ENCODE results near the gene GTF2H2C.
"Not testable (repeated sequence)": the region's sequence is repeated elsewhere in the genome, so short reads cannot be mapped to it uniquely, and the experiment has no call there.

Gene GTF2H2C

DNA sequence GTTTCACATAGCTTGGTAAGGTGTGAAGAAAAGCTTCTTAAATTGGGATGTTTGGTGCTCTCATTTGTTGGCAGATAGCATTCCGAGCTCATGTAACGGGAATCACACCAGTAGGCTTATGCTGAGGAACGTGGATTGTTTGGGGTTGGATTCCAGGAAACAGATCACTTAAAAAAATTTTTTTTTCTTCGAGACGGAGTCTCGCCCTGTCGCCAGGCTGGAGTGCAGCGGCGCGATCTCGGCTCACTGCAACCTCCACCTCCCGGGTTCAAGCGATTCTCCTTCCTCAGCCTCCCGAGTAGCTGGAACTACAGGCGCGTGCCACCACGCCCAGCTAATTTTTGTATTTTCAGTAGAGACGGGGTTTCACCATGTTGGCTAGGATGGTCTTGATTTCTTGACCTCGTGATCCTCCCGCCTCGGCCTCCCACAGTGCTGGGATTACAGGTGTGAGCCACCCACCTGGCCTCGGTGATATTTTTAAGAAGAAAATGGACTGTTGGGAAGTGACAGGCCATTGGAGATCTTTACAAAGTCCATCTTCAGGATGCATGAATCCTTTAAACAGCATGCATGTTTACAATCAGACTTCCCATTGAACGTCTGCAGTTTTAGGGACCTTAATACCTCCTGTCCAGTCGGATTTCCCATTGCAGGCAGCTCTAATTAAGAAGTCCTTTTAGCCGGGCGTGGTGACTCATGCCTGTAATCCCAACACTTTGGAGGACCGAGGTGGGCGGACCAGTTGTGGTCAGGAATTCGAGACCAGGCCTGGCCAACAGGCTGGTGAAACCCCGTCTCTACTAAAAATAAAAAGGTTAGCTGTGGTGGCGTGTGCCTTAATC lies 818 bp downstream of the GTF2H2C start:
- DNase-seq, result not testable (repeated sequence)

DNA sequence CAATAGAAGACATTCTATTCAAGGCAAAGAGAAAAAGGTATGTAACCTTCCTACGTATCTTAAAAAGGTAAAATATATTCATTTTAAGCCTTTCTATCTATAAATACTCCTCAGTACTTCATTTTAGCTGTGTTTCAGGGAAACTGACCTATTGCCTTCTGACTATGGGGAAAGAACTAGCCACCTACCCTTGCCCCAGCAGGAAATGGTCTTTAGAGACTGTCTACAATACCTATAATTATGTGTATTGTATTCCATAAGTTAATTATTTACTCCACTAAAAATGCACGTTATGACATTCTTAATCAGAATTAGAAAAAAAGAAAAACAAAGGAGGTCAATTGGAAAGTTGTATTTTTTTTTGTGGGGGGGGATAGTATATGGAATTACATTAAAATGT lies 6.2 kb downstream of the GTF2H2C start:
- not testable (repeated sequence) for DNase-seq

DNA sequence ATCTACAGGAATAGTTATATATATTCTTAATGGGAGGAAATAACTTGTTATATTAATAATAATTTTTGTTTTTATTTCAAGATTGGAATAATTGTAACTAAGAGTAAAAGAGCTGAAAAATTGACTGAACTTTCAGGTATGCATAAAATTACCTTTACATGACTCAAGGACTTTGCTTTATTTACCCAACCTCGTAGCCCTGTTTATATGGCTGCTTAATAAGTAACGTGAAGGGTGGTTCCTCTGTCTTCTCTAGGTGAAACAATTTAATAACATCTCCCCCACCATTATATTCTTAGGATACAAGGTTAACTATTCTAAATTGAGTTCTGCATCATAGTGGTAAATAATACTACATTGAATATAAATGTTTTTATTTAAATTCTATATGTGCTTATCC lies 8.1 kb downstream of the GTF2H2C start:
- not testable (repeated sequence) for DNase-seq

DNA sequence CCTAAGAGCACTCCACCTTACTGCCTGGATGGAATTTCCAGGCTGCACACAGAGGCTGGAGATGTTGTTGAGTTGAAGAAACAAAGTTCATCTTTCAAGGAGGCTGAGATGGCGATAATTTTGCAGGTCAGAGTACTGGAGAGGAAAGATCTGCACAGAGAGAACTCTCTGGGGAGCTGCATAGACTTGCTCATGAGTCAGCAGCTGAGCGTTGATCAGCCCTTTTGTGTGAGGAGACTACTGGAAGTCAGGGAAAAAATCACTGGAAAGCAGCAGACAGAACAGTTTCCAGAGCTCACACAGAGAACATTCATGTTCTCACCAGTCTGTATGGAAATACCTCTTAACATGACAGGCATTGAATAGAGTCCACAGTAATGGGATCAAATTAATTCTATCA lies 23.4 kb downstream of the GTF2H2C start:
- DNase-seq, result not testable (repeated sequence)

DNA sequence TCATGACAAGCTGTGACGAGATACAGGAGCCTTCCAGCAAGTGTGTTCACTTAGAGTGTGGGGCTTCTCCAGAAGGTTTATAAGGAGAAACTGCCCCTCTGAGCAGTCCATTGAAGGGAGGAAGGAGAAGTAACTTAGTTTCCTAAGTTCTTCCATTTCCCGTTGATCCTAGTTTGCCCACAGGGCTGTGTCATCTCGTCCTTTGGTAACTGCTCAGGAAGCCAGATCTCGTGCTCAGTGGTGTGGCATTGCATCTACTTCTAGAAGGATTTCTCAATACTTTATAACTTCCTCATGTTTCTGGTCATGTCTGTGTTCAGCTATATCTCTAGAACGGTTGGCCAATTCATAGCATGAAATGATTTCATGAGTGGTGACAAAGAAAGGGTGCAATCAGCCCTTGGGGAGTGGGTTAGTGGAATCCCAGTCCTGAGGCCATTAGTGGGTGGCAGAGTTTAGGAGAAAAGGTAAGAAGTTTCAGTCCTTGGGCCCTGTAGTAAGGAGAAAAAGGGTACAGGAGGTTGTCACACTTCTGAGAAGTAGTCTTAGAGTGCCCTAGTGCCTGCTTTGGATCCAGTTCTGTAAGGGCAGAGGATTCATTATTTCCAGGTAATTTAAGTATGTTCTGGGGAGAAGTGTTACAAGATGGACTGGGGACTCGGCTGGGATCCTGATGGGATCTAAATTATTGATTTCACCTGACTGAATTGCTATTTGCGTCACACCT lies 36.3 kb downstream of the GTF2H2C start:
- not testable (repeated sequence) for DNase-seq

DNA sequence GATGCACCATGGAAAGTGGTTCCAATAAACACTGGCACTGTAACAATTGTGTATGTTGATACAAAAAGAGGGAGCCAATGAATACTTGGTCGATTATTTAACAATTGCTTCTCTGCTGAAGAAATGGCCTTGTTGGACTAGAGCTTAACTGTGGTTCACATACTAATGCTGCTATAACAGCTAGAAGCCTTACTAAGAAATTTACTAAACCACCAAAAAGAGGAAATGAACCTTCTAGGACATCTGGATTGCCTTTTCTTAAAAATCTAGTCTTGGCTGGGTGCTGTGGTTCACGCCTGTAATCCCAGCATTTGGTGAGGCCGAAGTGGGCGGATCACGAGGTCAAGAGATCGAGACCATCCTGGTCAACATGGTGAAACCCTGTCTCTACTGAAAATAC lies 42.0 kb downstream of the GTF2H2C start:
- not testable (repeated sequence) for DNase-seq

DNA sequence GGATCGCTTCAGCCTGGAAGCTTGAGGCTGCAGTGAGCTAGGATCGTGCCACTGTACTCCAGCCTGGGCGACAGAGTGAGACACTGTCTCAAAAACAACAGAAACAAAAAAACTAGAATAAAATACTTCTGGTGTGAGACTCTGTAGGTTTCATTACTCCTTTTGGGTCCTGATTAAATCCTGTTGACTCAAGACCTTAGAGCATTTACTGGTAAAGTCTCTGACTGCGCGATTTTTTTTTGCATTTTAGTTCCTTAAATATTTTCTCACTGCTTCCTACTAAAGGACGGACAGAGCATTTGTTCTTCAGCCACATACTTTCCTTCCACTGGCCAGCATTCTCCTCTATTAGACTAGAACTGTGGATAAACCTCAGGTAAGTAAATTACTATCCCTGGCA lies 46.8 kb downstream of the GTF2H2C start:
- DNase-seq, result not testable (repeated sequence)

DNA sequence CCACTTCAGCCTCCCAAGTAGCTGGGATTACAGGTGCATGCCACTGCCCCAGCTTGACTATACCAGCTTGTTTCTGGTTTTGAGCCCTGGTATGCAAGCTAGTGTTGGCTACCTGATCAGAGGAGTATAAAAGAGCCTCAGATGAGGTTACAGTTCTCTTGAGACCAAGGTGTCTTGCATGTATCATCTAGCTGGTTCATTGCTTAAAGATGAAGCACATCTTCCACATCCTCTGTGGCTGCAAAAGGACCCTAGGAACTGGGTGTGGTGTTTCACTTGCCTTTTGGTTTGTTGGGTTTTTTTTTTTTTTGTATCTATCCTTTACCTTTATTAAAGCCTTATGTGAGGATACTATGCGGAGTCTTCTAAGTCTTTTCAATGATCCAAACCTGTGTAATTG lies 47.8 kb downstream of the GTF2H2C start:
- not testable (repeated sequence) for DNase-seq

DNA sequence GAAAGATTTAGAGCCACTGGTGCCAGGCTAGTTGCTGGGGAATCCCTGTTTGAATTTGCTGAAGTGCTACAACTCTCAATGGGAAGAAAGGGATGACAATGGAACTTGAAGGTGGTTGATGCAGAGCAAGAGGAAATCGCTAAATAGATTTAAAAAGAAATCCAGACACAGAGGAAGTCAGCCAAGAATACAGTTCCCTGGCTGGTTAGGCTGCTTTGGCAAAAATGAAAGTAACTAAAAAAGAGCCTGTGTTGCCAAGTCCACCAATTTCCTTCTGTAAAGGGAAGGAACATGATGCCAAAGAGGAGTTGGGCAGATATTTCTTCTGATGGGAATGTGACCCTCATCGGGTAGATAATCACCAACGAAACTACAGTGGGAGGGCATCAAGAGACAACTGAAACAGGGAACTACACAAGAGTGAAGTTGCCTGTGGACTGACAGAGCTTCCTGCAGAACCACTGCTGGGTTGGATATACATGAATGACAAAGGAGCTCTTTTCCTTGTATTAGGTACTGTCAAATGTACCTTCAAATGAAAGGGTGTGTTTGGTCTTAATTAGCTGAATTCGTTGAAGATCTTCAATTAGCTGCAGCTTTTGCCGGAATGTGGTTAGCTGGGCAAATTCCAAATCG lies 49.0 kb downstream of the GTF2H2C start:
- DNase-seq, result not testable (repeated sequence)

DNA sequence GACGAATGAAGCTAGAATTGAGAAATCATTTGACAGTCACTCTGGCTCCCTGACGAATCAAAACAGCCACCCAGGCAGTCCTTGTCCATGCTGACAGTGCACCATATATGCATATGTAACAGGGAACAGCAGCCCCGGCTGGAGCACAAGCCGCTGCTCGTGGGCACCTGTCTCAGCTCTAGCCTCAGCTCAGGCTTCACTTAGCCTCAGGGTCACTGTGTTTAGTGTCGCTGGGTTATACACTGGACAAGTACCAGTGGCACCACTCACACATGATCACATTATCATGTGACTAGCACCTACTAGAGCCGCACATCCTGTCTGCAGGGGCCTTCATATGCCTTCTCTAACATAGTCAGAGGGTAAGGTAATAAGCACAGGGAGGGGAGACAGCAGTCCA lies 54.9 kb downstream of the GTF2H2C start:
- DNase-seq, result not testable (repeated sequence)

DNA sequence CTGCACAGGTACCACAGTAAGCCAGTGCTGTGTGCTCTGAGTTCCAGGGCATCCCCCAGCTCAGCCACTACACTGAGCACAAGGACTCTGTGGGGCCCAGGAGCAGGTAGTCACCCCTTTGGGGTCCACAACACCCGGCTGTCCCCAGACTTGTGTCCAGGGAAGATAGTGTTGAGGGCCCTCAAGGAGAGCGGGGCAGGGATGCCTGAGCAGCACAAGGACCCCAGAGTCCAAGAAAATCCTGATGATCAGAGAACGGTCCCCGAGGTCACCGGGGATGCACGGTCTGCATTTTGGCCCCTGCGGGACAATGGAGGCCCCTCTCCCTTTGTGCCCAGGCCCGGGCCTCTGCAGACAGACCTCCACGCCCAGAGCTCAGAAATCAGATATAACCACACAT lies 71.9 kb downstream of the GTF2H2C start:
- not testable (repeated sequence) for DNase-seq

Data from amygdala (tissue), 56 donors.